ENCODE results near the gene PARVB. TPM values are rescaled to one million over a fixed set of nuclear protein-coding genes. Genes with fewer than 3 reads are reported as not detected.

Gene PARVB
- total RNA-seq, 4 donors from 2014 or later, result 59.5 to 82.0 (median 61.2) TPM

DNA sequence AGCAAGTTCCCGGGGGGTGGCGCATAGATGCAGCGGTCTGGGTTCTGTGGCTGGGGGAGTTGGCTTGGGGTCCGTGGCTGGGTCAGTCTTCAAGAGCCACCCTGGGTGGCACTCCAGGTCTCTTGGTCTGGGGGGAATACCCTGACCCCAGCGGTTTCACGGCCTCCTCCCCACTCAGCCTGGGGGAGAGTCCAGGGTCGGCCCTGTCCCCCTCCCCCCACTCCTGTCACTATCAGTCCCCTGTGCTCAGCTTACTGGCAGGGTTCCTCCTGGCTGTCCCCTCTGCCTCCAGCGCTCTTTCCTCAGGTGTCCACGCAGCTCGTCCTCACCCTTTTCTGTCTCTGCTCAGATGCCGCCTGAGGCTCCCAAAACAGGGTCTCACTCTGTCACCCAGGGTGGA is 88.1 kb downstream of the PARVB start:
- DNase-seq (ENCODE audit: low spot score) (no peak), ATAC-seq (ENCODE audit: low FRiP score) (no peak)
- TF ChIP-seq, protein P1, sequence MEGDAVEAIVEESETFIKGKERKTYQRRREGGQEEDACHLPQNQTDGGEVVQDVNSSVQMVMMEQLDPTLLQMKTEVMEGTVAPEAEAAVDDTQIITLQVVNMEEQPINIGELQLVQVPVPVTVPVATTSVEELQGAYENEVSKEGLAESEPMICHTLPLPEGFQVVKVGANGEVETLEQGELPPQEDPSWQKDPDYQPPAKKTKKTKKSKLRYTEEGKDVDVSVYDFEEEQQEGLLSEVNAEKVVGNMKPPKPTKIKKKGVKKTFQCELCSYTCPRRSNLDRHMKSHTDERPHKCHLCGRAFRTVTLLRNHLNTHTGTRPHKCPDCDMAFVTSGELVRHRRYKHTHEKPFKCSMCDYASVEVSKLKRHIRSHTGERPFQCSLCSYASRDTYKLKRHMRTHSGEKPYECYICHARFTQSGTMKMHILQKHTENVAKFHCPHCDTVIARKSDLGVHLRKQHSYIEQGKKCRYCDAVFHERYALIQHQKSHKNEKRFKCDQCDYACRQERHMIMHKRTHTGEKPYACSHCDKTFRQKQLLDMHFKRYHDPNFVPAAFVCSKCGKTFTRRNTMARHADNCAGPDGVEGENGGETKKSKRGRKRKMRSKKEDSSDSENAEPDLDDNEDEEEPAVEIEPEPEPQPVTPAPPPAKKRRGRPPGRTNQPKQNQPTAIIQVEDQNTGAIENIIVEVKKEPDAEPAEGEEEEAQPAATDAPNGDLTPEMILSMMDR (IDR thresholded peaks at IDR 0.05), result no peak

DNA sequence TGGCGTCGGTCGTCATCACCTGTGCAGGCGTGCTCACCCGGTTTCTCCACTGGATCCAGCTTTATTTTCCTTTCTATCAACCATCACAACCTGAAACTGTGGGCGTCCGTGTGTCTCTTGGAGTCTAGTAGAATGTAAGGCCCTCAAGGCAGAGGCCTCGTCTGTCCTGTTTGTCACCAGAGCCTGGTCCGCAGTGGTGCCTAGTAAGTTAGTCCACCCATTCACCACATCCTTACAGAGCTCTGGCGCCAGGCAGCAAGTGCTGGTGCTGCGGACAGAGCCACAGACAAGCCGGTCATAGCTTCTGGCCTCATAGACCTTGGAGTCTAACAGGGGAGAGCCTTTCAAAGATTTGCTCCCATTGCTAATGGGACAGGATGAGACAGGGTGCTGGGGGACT is 92.2 kb downstream of the PARVB start:
- DNase-seq (ENCODE audit: low spot score), result no peak
- ATAC-seq (ENCODE audit: low FRiP score), result no peak
- TF ChIP-seq, protein P1 (IDR thresholded peaks at IDR 0.05), result no peak

DNA sequence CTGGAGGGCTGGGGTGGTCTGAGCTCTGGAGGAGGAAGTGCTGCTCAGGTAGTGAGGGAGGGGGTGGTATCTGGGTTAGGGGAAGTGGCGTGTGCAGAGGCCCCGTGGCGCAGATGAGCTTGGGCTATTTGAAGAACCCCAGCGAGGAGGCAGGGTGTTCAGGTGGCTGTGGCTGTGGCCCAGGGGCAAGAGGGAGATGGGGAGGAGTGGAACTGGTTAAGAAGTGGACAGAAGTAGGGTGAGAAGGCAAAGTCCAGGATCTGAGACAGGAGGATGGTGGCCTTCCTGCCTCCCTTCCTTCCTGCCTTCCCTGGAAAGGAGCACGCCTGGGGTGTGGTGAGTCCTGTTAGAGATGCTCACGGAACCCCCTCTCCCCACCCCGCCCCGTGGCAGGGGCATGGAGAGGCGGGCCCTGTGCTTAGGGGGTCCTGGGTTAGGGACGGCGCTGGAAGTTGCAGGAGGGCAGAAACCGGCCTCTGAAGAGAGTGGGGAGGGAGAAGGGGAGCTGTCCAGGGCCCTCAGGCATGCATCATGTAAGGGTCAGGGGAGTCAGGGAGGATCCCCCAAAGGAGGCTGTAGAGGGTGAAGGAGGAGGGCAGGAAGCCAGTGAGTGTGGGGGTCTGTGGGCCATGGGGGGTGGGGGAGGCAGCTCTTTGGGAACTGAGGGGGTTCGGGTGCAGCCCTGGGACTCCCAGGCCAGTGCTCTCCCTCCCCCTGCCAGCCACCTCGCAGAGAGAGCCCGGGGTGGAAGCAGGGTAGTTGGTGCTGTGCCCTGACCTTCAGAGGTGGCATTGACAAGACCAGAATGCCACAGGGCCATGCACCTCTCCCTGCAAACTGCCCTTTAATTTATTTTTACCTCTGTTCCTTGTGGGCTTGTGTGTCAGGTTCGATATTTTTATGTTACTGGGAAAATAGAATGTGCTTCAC is 92.9 kb downstream of the PARVB start:
- no peak for ATAC-seq (ENCODE audit: low FRiP score)
- TF ChIP-seq, protein P1 (IDR thresholded peaks at IDR 0.05), result no peak
- no peak for DNase-seq (ENCODE audit: low spot score)

DNA sequence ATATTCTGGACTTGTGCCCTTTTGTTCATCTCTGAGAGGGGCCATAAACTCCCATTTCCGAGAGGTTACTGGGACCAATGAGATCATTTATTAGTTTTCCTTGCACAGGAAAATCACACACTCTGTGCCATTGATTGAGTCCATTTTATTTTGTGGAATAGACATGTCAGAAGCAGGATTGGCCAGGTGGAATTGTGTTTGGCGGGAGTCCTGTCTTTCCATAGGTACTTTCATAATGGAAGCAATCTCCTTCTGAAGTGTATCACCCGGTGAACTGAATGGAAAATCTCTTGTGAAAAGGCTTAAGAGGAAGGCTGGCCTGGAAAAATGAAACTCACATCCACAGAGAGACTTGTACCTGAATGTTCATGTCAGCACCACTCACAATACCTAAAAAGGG is 93.6 kb downstream of the PARVB start:
- no peak for DNase-seq (ENCODE audit: low spot score)

DNA sequence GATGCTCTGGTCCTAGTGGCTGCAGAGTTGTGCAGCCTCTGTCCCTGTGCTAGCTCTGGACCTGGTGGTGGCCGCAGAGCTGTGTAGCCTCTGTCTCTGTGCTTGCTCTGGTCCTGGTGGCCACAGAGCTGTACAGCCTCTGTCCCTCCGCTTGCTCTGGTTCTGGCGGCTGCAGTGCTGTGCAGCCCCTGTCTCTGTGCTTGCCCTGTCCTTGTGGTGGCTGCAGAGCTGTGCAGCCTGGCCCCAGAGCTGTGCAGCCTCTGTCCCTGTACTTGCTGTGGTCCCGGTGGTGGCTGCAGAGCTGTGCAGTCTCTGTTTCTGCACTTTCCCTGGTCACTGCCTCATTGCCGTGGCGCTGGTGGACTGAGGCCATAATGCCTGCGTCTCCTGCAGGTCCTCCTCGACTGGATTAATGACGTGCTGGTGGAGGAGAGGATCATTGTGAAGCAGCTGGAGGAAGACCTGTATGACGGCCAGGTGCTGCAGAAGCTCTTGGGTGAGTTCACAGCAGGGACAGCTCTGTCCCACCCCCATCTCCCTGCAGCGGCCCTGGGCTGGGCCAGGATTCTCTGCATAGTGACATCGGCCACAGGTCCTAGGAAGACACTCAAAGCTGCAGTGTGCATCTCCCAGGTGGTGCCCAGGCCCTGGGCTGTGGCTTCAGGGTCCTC is 94.7 kb downstream of the PARVB start:
- ATAC-seq (ENCODE audit: low FRiP score) (no peak), DNase-seq (ENCODE audit: low spot score) (no peak)
- TF ChIP-seq, protein P1 (IDR thresholded peaks at IDR 0.05), result no peak

More for the DNA sequence above, 93.6 kb downstream of the PARVB start:
- no peak for ATAC-seq (ENCODE audit: low FRiP score)
- TF ChIP-seq, protein P1 (IDR thresholded peaks at IDR 0.05), result no peak

DNA sequence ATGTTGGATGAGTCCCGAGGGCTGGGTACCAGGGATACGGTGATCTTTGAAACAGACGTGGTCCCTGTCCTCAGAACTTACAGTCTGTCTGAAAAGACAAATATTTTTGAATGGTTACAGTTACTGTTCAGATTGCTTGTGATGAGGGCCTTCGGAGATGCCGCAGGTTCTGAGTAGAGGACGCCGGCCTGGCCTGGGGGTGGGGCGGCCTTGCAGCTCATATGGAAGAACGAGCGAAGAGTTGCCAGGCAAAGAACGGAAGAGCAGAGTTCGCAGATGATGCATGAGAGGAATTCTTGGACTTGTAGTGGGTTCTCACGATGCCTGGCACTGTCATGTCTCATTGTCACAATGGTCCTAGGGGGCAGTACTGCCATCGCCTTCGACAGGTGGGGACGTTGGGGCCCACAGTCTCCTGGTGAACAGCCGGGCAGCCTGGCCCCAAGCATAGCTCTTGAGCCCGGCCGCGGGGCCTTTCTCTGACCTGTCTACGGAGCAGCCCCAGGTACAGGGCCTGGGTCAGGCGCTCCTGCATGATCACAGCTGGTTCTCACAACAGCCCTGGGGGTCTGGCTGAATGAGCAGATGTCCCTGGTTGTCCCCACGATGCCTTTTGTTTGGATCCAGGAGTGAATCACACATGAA is 95.7 kb downstream of the PARVB start:
- TF ChIP-seq, protein P1 (IDR thresholded peaks at IDR 0.05), result no peak
- no peak for ATAC-seq (ENCODE audit: low FRiP score)
- DNase-seq (ENCODE audit: low spot score), result no peak

Data from omental fat pad (tissue), 4 donors.